ENCODE measurements around the gene SYT11.

The SYT11 gene

DNA sequence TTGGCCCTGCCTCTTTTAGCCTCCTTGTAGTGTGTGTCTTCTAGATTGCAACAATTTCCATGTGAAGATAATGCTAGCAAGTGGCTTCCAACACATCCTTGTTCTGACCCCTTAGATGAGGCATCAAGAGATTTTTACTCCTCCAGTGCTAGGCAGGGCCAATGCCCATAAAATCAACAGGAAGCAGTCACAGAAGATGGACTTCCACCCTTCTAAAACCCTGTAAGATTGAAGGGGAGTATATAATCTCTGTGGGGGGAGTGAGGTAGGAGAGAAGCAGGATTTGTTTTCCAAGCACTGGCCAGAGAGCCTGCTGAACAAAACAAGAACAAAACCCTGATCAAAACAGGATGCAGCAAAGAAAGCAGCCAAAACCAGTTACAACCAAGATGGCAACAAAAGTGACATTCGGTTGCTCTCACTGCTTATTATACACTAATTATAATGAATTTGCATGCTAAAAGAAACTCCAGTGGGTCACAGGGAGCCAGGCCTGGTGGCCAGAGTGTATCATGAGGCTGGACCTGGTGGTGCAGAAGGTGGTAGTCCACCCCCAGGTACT lies 14.4 kb upstream of the SYT11 start:
- no peak overlapping the region for H3K4me3 ChIP-seq (ENCODE audit: low read depth, low read length)

GRCh38 chr1:155847823-155848529 lies 11.4 kb upstream of the SYT11 start:
- no peak overlapping the region for H3K4me3 ChIP-seq (ENCODE audit: low read depth, low read length)
- no peak for TF ChIP-seq CTCF (IDR thresholded peaks at IDR 0.05; ENCODE audit: insufficient read depth, low read length, missing control alignments)
- no peak for DNase-seq (ENCODE audit: low read depth, low spot score)
- POLR2A ChIA-PET = no interaction called here
- CTCF ChIA-PET = interaction anchor here (1.2 to 1.3 kb wide), 2 partner anchors 9 to 12 kb away, joined by 3 read pairs; partner anchors contain the start of gene SYT11

More for the DNA sequence above, 14.4 kb upstream of the SYT11 start:
- no peak for DNase-seq (ENCODE audit: low read depth, low spot score)
- TF ChIP-seq CTCF (IDR thresholded peaks at IDR 0.05; ENCODE audit: insufficient read depth, low read length, missing control alignments) = no peak
- ChIA-PET POLR2A (no interaction called here), CTCF (no interaction called here)

GRCh38 chr1:155850345-155850744 lies 9.0 kb upstream of the SYT11 start:
- TF ChIP-seq CTCF (IDR thresholded peaks at IDR 0.05; ENCODE audit: insufficient read depth, low read length, missing control alignments) = no peak
- DNase-seq (ENCODE audit: low read depth, low spot score) = no peak
- ChIA-PET POLR2A (interaction anchor here (0.7 kb wide), 1 partner anchor 151 kb away, joined by 3 read pairs; no protein-coding TSS in a partner anchor), CTCF (no interaction called here)
- H3K4me3 ChIP-seq (ENCODE audit: low read depth, low read length) = no peak overlapping the region

DNA sequence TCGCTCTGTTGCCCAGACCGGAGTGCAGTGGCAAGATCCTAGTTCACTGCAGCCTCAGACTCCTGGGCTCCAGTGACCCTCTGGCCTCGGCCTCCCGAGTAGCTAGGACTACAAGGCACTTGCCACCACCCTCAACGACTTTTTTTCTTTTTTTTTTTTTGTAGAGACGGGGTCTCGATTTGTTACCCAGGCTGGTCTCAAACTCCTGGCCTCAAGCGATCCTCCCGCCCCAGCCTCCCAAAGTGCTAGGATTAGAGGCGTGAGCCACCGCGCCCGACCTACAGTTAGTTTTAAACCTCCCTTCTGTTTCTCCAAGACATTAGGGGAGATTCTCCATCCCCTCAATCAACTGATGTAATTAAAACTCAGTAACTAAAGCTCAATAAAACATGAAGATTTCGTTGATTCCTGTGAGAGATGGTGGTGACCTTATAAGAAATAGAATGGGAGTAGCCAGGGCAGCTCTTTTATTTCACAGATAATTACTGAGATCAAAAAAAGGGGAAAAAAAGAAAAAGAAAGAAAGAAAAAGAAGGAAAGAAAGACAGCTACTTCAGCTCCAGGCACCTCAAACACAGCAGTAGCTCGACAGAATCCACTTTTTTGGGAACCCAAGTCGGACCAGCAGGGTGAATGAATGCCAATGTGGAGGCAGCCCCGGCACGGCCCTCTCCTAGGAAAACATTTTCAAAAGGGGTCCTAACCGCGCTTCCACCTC lies 3.0 kb upstream of the SYT11 start:
- no peak for TF ChIP-seq CTCF (IDR thresholded peaks at IDR 0.05; ENCODE audit: insufficient read depth, low read length, missing control alignments)
- H3K4me3 ChIP-seq (ENCODE audit: low read depth, low read length) = peak overlapping the region; percentile 99
- ChIA-PET CTCF (interaction anchor here (0.9 to 1.0 kb wide), 3 partner anchors 8 to 27 kb away, joined by 3 read pairs; no protein-coding TSS in a partner anchor), POLR2A (interaction anchor here (0.5 to 0.9 kb wide), 2 partner anchors 25 to 54 kb away, joined by 4 to 6 read pairs; partner anchors contain the start of gene RIT1)
- no peak for DNase-seq (ENCODE audit: low read depth, low spot score)

DNA sequence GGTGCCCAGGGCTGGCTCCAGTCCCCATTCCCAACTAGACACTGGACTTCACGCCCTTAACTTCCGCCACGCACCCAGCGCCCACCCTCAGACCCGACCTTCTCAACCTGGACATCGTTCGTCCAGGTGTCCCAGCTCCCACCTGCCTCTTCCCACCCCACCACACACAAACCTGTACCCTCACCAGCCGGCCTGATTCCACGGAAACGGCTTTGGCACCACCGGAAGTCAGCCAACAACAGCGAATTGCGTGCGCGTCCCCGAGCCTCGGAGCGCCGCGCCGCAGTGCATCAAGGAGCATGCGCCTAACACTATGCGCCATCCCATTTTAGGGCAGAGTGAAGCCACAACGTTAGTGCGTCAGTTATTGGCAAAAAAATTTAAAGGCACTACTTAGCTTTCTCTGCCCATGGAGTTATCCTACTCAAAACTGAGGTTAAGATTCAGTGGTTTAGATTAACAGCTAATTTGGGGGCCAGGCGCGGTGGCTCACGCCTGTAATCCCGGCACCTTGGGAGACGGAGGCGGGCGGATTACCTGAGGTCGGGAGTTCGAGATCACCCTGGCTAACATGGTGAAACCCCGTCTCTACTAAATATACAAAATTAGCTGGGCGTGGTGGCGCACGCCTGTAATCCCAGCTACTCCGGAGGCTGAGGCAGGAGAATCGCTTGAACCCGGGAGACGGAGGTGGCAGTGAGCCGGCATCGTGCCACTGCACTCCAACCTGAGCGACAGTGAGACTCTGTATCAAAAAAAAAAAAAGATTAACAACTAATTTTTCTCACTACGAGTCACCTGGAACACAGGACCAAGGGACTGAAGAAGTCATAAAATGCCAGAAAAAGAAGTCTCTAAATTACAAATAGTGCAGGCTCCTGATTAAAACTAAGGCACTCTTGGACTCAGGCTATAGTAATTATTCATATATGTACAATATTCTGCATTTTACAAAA lies 2.1 kb upstream of the SYT11 start, which contains the start of gene GON4L:
Gene GON4L, minus strand, starts transcription at position 240 of the 956 bp plus-strand sequence. CDS start 3,434 bp downstream, outside the sequence.
- TF ChIP-seq CTCF (IDR thresholded peaks at IDR 0.05; ENCODE audit: insufficient read depth, low read length, missing control alignments) = no peak
- DNase-seq (ENCODE audit: low read depth, low spot score) = peak; percentile 38
- H3K4me3 ChIP-seq (ENCODE audit: low read depth, low read length) = peak within 1 kb of the TSS; percentile 99
- CTCF ChIA-PET = interaction anchor here (0.9 to 1.0 kb wide), 3 partner anchors 9 to 27 kb away, joined by 3 read pairs; no protein-coding TSS in a partner anchor
- POLR2A ChIA-PET = interaction anchor here (0.9 kb wide), 1 partner anchor 53 kb away, joined by 6 read pairs; the partner anchor contains the start of gene RIT1
